Endothelial cell of umbilical vein (primary cell): ENCODE data around the gene EIF4E1B.

Source experiments
- CTCF ChIP-seq, 2 donors: IDR thresholded peaks; 1 replicate in 1 of 2; 2 replicates in 1 of 2; pipeline ENCODE4 v1.5.1; 2011; ENCODE audit warnings: low read length in 2 of 2, mild to moderate bottlenecking in 2 of 2, moderate library complexity in 2 of 2, control low read depth in 1 of 2, inconsistent platforms in 1 of 2, low read depth in 1 of 2; ENCODE audit not compliant: insufficient read depth in 1 of 2; ENCODE audit errors: extremely low read depth in 1 of 2
- FOS ChIP-seq: IDR thresholded peaks from 2 replicates; pipeline ENCODE4 v1.6.1; 2011; ENCODE audit warnings: mild to moderate bottlenecking, low read length, moderate library complexity, borderline replicate concordance; ENCODE audit not compliant: insufficient read depth
- POLR2A ChIP-seq: IDR thresholded peaks from 2 replicates; pipeline ENCODE4 v1.6.1; 2012; ENCODE audit warnings: low read depth, mild to moderate bottlenecking, control low read depth, low read length
- POLR2AphosphoS5 ChIP-seq: IDR thresholded peaks from 2 replicates; pipeline ENCODE4 v1.6.1; 2012; ENCODE audit warnings: low read depth, mild to moderate bottlenecking, control low read depth, low read length, moderate library complexity; ENCODE audit not compliant: insufficient read depth

GRCh38 chr5:176676361-176676824 is 45.9 kb downstream of the EIF4E1B start:
- no peak for TF ChIP-seq CTCF (IDR thresholded peaks at IDR 0.05; ENCODE audit: extremely low read depth in 1 of 2, insufficient read depth in 1 of 2, low read depth in 1 of 2, low read length in 2 of 2)
- TF ChIP-seq POLR2A = no peak
- TF ChIP-seq POLR2AphosphoS5 = no peak
- no peak for TF ChIP-seq FOS
